ENCODE results near the gene GPC1.

DNA sequence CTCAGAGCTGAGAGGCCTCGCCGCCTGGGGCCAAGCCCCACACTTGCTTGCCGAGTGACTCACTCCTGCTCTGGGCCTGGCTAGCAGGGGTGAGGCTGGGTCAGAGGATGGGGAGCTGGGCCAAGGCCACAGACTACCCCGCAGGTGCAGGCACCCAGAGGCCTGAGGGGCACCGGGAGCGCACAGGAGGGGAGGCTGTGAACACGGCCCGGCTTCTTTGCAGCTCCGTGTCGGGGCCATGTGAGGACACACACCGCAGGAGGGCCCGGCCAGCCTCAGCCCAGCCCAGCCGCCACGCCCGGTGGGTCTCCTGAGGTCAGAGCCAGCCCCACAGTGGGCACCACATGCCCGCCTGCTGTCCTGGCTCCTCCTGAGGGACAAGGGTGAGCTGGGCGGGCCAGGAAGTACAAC lies 8.4 kb downstream of the GPC1 start:
- TF ChIP-seq POLR2A (IDR thresholded peaks at IDR 0.05) = no peak
- TF ChIP-seq, protein P1, sequence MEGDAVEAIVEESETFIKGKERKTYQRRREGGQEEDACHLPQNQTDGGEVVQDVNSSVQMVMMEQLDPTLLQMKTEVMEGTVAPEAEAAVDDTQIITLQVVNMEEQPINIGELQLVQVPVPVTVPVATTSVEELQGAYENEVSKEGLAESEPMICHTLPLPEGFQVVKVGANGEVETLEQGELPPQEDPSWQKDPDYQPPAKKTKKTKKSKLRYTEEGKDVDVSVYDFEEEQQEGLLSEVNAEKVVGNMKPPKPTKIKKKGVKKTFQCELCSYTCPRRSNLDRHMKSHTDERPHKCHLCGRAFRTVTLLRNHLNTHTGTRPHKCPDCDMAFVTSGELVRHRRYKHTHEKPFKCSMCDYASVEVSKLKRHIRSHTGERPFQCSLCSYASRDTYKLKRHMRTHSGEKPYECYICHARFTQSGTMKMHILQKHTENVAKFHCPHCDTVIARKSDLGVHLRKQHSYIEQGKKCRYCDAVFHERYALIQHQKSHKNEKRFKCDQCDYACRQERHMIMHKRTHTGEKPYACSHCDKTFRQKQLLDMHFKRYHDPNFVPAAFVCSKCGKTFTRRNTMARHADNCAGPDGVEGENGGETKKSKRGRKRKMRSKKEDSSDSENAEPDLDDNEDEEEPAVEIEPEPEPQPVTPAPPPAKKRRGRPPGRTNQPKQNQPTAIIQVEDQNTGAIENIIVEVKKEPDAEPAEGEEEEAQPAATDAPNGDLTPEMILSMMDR (IDR thresholded peaks at IDR 0.05) = no peak
- TF ChIP-seq POLR2AphosphoS5 (IDR thresholded peaks at IDR 0.05) = no peak
